Heart right ventricle (tissue), 16 donors: ENCODE data around the gene WDR64. TPM values are rescaled to one million over a fixed set of nuclear protein-coding genes. Genes with fewer than 3 reads are reported as not detected.
A peak's percentile ranks its signal among the peaks of the same experiment; 100 is the strongest.

Experiments used
- ATAC-seq, 8 donors: fragments of 200-7000 bp; cut with Tn5 transposase; one replicate each; pipeline ENCODE4 v1.9.1; 2020; ENCODE audit warnings: mild to moderate bottlenecking in 8 of 8, moderate library complexity in 8 of 8, moderate number of reproducible peaks in 1 of 8
- DNase-seq, 2 donors: peaks; one replicate each; pipeline ENCODE4 v3.0.0-alpha.2; 2020
- H3K27ac ChIP-seq, 10 donors: fragments of 200-600 bp; sonication (generic) in 2 of 10; one replicate each; pipeline versions ENCODE4 v1.5.0 to v1.8.0; 2020 to 2022; ENCODE audit warnings: mild to moderate bottlenecking in 3 of 10
- H3K27me3 ChIP-seq, 7 donors: fragments of 200-600 bp; one replicate each; pipeline ENCODE4 v1.8.0; 2021 to 2022; ENCODE audit warnings: mild to moderate bottlenecking in 2 of 7
- H3K36me3 ChIP-seq, 9 donors: fragments of 200-600 bp; sonication (generic) in 1 of 9; one replicate each; pipeline versions ENCODE4 v1.5.0 to v1.8.0; 2020 to 2022; ENCODE audit warnings: mild to moderate bottlenecking in 2 of 9
- H3K4me1 ChIP-seq, 9 donors: fragments of 200-600 bp; sonication (generic) in 1 of 9; one replicate each; pipeline versions ENCODE4 v1.5.0 to v1.8.0; 2020 to 2022; ENCODE audit warnings: mild to moderate bottlenecking in 4 of 9
- H3K4me3 ChIP-seq, 10 donors: fragments of 200-600 bp; sonication (generic) in 2 of 10; one replicate each; pipeline versions ENCODE4 v1.5.0 to v1.8.0; 2020 to 2022; ENCODE audit warnings: mild to moderate bottlenecking in 7 of 10, moderate library complexity in 2 of 10
- H3K9me3 ChIP-seq, 11 donors: fragments of 200-600 bp in 10 of 11; sonication (generic) in 2 of 11; one replicate each; pipeline versions ENCODE4 v1.5.0 to v1.8.0; 2013 to 2022; ENCODE audit warnings: mild to moderate bottlenecking in 2 of 11, control low read depth in 1 of 11, moderate library complexity in 1 of 11
- CTCF ChIP-seq, 9 donors: fragments of 200-600 bp; sonication (generic) in 2 of 9; IDR thresholded peaks; one replicate each; pipeline versions ENCODE4 v1.5.0 to v1.8.0; 2021 to 2022; ENCODE audit warnings: antibody characterized with exemption in 9 of 9, mild to moderate bottlenecking in 5 of 9, moderate library complexity in 1 of 9
- WGBS, 2 donors: extraction: QIAGEN DNeasy Blood & Tissue Kit; methylation state at CpG; one replicate each; pipeline ENCODE4 v1.1.7; 2013; ENCODE audit warnings: inconsistent platforms in 1 of 2; 5-methylcytosine and 5-hydroxymethylcytosine counted together
- intact Hi-C, 10 donors: fragments of 100-400 bp; cut with DNase I; formaldehyde crosslinking; loops; one replicate each; pipeline versions ENCODE4 v1.11.1 to v1.14.2; 2022
- polyA plus RNA-seq, 2 donors: library from polyadenylated mRNA; stranded (reverse); fragments of 200-250 nt; gene quantifications; one replicate each; pipeline ENCODE4 v1.2.3, GENCODE V29; 2013
- total RNA-seq, 10 donors: library from RNA; stranded (reverse); fragmentation: NEBNext Ultra II Directional in 3 of 10; extraction: Animal tissue kit (Norgen Biotek cat#: 25700) in 3 of 10; gene quantifications; one replicate each; pipeline versions ENCODE4 v1.2.1 to v1.2.4, GENCODE V29; 2021 to 2023
- donor health status: Arrhythmogenic right ventricular cardiomyopathy.
- donor health status: ischemic (EF 13 %, LVEDD 7.1; RV severe dilation, severe dysfunction).
- donor health status: healthy with polysubstance abuse.
- donor health status: DM: no; HTN: yes; CAD: no.
- donor health status: DM: no; HTN: no; CAD: no.
- donor health status: ischemic (EF 25% LVEDD 6.9; RV normal size, moderate dysfunction).
- donor health status: ischemic (EF 25% LVEDD 5.7; RV mildly dilated, moderate dysfunction).
- donor health status: healthy.
- donor health status: DM: yes; HTN: yes; CAD: no.
- donor health status: Ischemic cardiomyopathy.
- donor health status: ischemic (EF 35%, LVEDD 5.7; RV mildly dilated, moderate dysfunction).
- donor health status: nonischemic (EF 11% LVEDD 7.7; RV severe dilation, severe dysfunction).
- donor health status: DM: yes; HTN: yes; CAD: no.
- donor health status: PGD.
- donor health status: ischemic (EF 29% LVEDD 5.4; RV normal size, mild dysfunction).
- donor health status: nonischemic (EF 23%, LVEDD 6.1; RV moderate dilation, normal function).

WDR64 gene
- total and polyA plus RNA-seq, 12 donors, result 0.59 TPM; not detected in 11

GRCh38 chr1:241637046-241637590 lies 15.0 kb upstream of the WDR64 start:
- H3K4me1 ChIP-seq, result peaks cover 0 to 40% (median 12%) of the 10 kb centered on the region in 9 donors
- H3K9me3 ChIP-seq, result peaks cover 0 to 11% (median 0%) of the 10 kb centered on the region in 11 donors
- DNase-seq, result no peak
- ATAC-seq, result no peak
- no peak for TF ChIP-seq CTCF (IDR thresholded peaks at IDR 0.05)
- no peaks in the 10 kb centered on the region for H3K27me3 ChIP-seq
- no peak overlapping the region for H3K4me3 ChIP-seq
- no peak overlapping the region for H3K27ac ChIP-seq
- intact Hi-C loops, result no loop called here
- H3K36me3 ChIP-seq, result peaks cover 0 to 22% (median 0%) of the 10 kb centered on the region in 9 donors

- Histone ChIP-seq H3K4me1 (peaks cover 0 to 40% (median 12%) of the 10 kb centered on the region in 9 donors), H3K9me3 (peaks cover 0 to 12% (median 0%) of the 10 kb centered on the region in 11 donors), H3K27ac (no peak overlapping the region), H3K36me3 (peaks cover 0 to 19% (median 0%) of the 10 kb centered on the region in 9 donors), H3K27me3 (no peaks in the 10 kb centered on the region), H3K4me3 (no peak overlapping the region)
- DNase-seq (no peak), ATAC-seq (no peak)
- no peak for TF ChIP-seq CTCF (IDR thresholded peaks at IDR 0.05)
- intact Hi-C loops, result no loop called here
- 87 to 92% methylated on average over 4 of the region's 4 CpGs for WGBS, 2 donors
Observed at GRCh38 chr1:241637604-241638003, 14.5 kb upstream of the WDR64 start.

GRCh38 chr1:241638099-241638682 lies 13.9 kb upstream of the WDR64 start:
- ATAC-seq, result no peak
- Histone ChIP-seq H3K4me1 (peaks cover 0 to 40% (median 12%) of the 10 kb centered on the region in 9 donors), H3K27ac (no peak overlapping the region), H3K9me3 (peaks cover 0 to 18% (median 0%) of the 10 kb centered on the region in 11 donors), H3K4me3 (peak overlapping the region in 2 of 10 donors; percentile 86 to 100), H3K27me3 (no peaks in the 10 kb centered on the region), H3K36me3 (peaks cover 0 to 19% (median 0%) of the 10 kb centered on the region in 9 donors)
- WGBS, 2 donors, result 72 to 73% methylated on average over 5 of the region's 5 CpGs
- TF ChIP-seq CTCF (IDR thresholded peaks at IDR 0.05), result no peak
- DNase-seq, result no peak
- intact Hi-C loops, result no loop called here

- no peak for DNase-seq
- peaks cover 0 to 40% (median 12%) of the 10 kb centered on the region in 9 donors for H3K4me1 ChIP-seq
- 14 to 16% methylated on average over 11 of the region's 11 CpGs for WGBS, 2 donors
- H3K9me3 ChIP-seq, result peaks cover 0 to 20% (median 0%) of the 10 kb centered on the region in 11 donors
- H3K27ac ChIP-seq, result peak overlapping the region in 5 of 10 donors; percentile 77 to 91 (median 82)
- no peak for TF ChIP-seq CTCF (IDR thresholded peaks at IDR 0.05)
- intact Hi-C loops, result no loop called here
- H3K36me3 ChIP-seq, result peaks cover 0 to 15% (median 0%) of the 10 kb centered on the region in 9 donors
- no peak for ATAC-seq
- H3K4me3 ChIP-seq, result peak overlapping the region; percentile 71 to 100 (median 91)
- no peaks in the 10 kb centered on the region for H3K27me3 ChIP-seq
Observed at GRCh38 chr1:241638909-241639622, 13.0 kb upstream of the WDR64 start.
